ENCODE measurements around the gene DHRSX. TPM values are rescaled to one million over a fixed set of nuclear protein-coding genes. Genes with fewer than 3 reads are reported as not detected.

DHRSX gene
- total and polyA plus RNA-seq, 2 of the 8 experiments (the other 6 are each of a cell fraction or from before 2014, with no cell fraction given): 35.1 to 43.4 TPM

DNA sequence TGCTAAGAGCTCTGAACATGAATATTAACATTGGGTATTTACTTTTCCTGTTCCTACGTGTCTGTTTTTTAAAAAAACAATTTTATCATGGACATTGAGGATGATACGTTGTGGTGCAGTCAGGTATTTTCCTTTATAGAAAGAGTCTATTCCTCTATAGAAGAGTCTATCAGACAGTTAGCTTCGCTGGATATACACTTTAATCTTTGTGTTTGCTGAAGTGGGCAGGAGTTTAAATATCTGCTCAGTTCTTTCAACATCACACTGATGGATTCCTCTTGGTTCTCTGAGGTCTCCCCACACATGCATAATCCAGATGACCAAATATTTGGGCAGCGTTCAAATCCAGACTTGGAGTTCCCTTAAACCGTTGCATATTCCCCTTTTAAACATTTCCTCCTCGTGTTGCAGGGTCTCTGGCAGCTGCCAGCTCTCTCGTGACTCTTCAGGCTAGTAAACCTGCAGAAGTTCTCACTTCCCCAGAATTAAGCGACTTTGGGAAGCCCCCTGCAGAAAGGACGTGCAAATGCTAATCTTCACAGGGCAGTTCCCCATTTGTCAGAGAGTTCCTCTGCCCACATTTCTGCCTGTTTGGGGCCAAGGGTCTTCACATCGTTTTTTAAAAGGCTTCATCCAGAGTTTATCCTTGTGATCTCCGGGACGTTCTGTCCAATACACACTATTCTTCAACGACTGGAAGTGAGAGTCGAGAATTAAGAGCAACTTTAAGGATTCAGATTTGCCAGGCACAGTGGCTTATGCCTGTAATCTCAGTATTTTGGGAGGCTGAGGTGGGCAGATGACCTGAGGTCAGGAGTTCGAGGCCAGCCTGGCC lies 20.5 kb upstream of the DHRSX start (continued):
- TF ChIP-seq MAFK (IDR thresholded peaks at IDR 0.05; ENCODE audit: low read depth, low read length) (no peak), POLR2AphosphoS5 (IDR thresholded peaks at IDR 0.05; ENCODE audit: low read depth, low read length) (no peak), SIN3A (conservative IDR thresholded peaks at IDR 0.05 in 1 of 2, IDR thresholded peaks at IDR 0.05 in 1 of 2; ENCODE audit: low read depth in 1 of 2, low read length in 2 of 2) (no peak)
- TF ChIP-seq, protein P1, sequence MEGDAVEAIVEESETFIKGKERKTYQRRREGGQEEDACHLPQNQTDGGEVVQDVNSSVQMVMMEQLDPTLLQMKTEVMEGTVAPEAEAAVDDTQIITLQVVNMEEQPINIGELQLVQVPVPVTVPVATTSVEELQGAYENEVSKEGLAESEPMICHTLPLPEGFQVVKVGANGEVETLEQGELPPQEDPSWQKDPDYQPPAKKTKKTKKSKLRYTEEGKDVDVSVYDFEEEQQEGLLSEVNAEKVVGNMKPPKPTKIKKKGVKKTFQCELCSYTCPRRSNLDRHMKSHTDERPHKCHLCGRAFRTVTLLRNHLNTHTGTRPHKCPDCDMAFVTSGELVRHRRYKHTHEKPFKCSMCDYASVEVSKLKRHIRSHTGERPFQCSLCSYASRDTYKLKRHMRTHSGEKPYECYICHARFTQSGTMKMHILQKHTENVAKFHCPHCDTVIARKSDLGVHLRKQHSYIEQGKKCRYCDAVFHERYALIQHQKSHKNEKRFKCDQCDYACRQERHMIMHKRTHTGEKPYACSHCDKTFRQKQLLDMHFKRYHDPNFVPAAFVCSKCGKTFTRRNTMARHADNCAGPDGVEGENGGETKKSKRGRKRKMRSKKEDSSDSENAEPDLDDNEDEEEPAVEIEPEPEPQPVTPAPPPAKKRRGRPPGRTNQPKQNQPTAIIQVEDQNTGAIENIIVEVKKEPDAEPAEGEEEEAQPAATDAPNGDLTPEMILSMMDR (IDR thresholded peaks at IDR 0.05; ENCODE audit: control extremely low read depth in 1 of 3, insufficient read depth in 1 of 3, low read depth in 1 of 3, low read length in 3 of 3): no peak
